Measurements from ENCODE around the gene NEU3.

NEU3 gene

GRCh38 chr11:74949753-74950137 is 39.0 kb upstream of the NEU3 start:
- ChIA-PET CTCF (interaction anchor here (1.0 to 1.8 kb wide), 4 partner anchors 10 to 291 kb away, joined by 3 to 8 read pairs (median 4); partner anchors contain the start of gene TPBGL), POLR2A (no interaction called here)
- DNase-seq (ENCODE audit: extremely low spot score), result no peak
- no peak for TF ChIP-seq CTCF (IDR thresholded peaks at IDR 0.05; ENCODE audit: control extremely low read depth, extremely low read depth, low read depth, missing control alignments)

GRCh38 chr11:74950374-74950969 is 38.3 kb upstream of the NEU3 start:
- no peak for DNase-seq (ENCODE audit: extremely low spot score)
- ChIA-PET CTCF (interaction anchor here (1.0 to 1.8 kb wide), 5 partner anchors 10 to 291 kb away, joined by 3 to 8 read pairs (median 4); partner anchors contain the start of gene TPBGL), POLR2A (no interaction called here)
- no peak for TF ChIP-seq CTCF (IDR thresholded peaks at IDR 0.05; ENCODE audit: control extremely low read depth, extremely low read depth, low read depth, missing control alignments)

GRCh38 chr11:74951226-74951625 is 37.5 kb upstream of the NEU3 start:
- no peak for TF ChIP-seq CTCF (IDR thresholded peaks at IDR 0.05; ENCODE audit: control extremely low read depth, extremely low read depth, low read depth, missing control alignments)
- CTCF ChIA-PET, result interaction anchor here (1.1 to 3.9 kb wide), 5 partner anchors 9 to 290 kb away, joined by 4 to 15 read pairs (median 4); partner anchors contain the start of gene TPBGL
- no peak for DNase-seq (ENCODE audit: extremely low spot score)
- POLR2A ChIA-PET, result no interaction called here

- ChIA-PET CTCF (interaction anchor here (1.3 to 3.9 kb wide), 4 partner anchors 11 to 61 kb away, joined by 3 to 15 read pairs (median 6); no protein-coding TSS in a partner anchor), POLR2A (no interaction called here)
- DNase-seq (ENCODE audit: extremely low spot score), result no peak
- no peak for TF ChIP-seq CTCF (IDR thresholded peaks at IDR 0.05; ENCODE audit: control extremely low read depth, extremely low read depth, low read depth, missing control alignments)
Observed at GRCh38 chr11:74952752-74953151, 36.0 kb upstream of the NEU3 start.

GRCh38 chr11:74953451-74953850 is 35.3 kb upstream of the NEU3 start:
- CTCF ChIA-PET, result interaction anchor here (0.9 to 3.9 kb wide), 7 partner anchors 10 to 288 kb away, joined by 3 to 15 read pairs (median 3); no protein-coding TSS in a partner anchor
- TF ChIP-seq CTCF (IDR thresholded peaks at IDR 0.05; ENCODE audit: control extremely low read depth, extremely low read depth, low read depth, missing control alignments), result no peak
- POLR2A ChIA-PET, result no interaction called here
- DNase-seq (ENCODE audit: extremely low spot score), result no peak

- DNase-seq (ENCODE audit: extremely low spot score), result no peak
- TF ChIP-seq CTCF (IDR thresholded peaks at IDR 0.05; ENCODE audit: control extremely low read depth, extremely low read depth, low read depth, missing control alignments), result no peak
- ChIA-PET CTCF (interaction anchor here (0.9 to 3.9 kb wide), 8 partner anchors 10 to 287 kb away, joined by 3 to 15 read pairs (median 3); no protein-coding TSS in a partner anchor), POLR2A (no interaction called here)
Observed at GRCh38 chr11:74954199-74954598, 34.5 kb upstream of the NEU3 start.
